ENCODE data around the gene C19orf25.
"Not testable (repeated sequence)": the region's sequence is repeated elsewhere in the genome, so short reads cannot be mapped to it uniquely, and the experiment has no call there.

Gene C19orf25

DNA sequence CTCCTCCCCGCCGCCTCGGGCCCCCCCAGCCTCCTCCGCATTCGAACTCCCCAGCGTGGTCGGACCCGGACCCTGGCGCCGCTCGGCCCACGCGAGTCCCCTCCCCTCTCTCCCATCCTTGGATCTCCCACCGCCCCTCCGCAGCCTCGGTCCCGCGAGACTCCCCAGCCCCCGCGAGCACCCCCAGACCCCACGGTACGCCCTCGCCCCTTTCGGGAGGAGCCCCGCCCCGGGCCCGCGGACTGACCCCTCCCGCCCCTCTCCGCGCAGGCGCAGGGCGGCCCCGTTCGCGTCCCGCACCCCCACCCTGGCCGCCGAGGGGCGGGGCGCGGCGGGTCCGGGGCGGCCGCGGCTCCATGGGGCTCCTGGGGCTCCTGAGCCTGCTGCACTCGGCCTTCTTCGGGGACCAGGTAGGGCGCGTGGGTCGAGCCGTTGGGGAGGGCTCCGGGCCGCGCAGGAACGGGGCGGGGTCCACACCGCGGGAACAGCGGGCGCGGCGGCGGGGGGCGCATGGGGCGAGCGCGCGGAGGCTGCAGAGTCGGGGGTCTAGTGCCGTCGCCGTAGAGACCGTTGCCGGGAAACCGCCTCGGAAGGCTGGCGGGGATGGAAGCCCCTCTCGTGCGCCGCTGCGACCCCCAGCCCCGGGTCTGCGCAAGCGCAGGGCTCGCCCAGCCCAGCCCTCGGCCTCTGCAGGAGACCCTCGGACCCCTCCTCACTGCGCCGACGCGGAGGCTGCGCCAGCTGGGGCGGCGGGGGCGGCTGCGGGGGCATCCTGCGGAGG, 32.9 kb downstream of the C19orf25 start:
- FAIRE-seq: no peak

DNA sequence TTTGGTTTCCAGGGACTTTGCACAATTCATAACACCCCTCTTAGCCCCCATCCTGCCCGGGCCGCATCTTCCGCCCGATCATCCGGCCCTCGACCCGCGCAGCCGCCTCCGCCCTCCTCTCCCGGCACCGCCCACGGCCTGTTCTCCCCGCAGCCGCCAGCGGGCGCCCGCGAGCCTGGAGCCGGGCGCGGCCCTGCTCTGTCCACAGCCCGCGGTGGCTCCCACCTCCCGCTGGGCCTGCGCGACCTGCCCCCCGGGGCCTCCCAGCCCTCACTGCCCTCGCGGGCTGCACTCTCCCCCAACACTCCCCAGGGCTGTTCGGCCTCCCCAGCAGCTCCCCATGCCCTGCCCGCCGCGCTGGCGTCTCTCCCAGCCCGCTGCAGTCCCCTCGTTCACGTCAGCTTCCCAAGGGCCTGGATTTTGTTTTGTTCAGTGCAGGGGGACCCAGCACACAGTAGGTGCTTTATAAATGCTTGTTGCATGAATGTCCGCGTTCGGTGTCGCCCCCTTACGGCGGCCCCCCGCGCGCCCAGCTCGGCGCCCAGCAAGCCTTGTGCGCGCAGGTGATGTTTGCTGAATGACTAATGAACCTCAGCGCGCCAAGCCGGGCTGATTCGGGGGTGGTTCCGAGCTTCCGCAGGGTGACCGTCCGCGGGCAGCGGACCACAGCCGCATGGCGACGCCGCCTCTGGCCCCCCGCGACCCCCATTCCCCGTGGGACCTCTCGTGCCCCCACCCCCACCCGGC, 33.7 kb downstream of the C19orf25 start:
- FAIRE-seq: no peak

DNA sequence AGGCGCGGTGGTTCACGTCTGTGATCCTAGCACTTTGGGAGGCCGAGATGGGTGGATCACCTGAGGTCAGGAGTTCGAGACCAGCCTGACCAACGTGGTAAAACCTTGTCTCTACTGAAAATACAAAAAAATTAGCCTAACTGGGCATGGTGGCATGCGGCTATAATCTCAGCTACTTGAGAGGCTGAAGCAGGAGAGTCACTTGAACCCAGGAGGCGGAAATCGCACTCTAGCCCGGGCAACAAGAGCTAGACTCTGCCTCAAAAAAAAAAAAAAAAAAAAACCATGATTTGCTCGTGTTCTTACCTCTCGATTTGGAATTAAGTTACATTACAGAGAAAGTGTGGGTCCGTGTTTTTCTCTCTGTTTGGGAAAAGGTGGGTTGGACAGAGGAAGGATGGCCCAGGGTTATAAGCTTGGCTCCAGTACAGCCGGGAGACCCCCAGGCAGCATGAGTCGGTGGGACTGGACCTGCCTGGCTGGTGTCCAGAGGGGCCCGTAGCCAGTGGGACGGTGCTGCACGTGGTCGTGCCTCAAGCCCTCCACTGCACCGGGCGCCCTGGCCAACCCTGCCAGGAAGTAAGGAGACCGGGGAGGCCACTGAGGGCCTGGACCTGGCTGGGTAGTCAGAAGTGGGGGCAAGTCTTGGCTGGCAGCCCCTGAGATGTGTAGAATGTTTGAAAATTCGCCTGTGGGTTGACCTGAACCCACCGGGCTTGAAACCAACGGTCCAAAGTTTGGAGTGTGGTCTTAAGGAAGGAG, 37.2 kb downstream of the C19orf25 start:
- no peak for FAIRE-seq

DNA sequence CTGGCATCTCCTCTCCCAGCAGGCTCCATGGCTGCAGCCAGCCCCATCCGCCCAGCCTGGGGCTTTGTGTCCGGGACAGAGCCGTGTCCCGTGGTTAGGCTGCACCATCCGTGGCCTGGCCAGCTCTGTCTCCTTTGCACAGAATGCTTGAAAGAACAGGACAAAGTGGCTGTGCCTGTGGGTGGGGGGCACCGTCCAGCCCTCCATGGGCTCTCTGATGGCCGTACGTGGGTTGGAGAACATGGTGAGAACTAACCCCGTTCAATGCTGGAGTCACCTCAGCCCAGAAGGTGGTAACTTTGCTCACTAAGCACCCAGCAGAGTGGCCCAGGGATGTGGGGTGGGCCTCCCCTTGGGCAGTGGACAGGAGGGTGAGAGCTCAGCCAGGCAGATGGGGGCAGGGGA, 38.0 kb downstream of the C19orf25 start:
- no peak for FAIRE-seq

DNA sequence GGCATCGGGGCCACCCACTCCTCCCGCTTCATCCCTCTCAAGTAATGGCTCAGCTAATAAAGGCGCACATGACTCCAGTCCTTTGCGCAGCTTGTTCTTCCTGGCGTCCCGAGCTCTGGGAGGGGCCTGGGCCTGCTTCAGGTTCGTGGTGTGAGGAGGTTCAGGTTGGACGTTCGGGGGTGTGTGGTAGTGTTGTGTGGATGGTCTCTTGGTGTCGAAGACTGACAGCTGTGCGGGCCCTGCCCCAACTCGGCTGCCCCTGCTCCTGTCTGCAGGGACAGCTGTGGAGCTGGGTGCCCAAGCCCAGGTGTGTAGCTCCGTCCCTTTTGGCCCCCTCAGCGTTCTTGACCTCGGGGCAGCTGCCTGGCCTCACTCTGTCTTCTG, 38.6 kb downstream of the C19orf25 start:
- FAIRE-seq: no peak

DNA sequence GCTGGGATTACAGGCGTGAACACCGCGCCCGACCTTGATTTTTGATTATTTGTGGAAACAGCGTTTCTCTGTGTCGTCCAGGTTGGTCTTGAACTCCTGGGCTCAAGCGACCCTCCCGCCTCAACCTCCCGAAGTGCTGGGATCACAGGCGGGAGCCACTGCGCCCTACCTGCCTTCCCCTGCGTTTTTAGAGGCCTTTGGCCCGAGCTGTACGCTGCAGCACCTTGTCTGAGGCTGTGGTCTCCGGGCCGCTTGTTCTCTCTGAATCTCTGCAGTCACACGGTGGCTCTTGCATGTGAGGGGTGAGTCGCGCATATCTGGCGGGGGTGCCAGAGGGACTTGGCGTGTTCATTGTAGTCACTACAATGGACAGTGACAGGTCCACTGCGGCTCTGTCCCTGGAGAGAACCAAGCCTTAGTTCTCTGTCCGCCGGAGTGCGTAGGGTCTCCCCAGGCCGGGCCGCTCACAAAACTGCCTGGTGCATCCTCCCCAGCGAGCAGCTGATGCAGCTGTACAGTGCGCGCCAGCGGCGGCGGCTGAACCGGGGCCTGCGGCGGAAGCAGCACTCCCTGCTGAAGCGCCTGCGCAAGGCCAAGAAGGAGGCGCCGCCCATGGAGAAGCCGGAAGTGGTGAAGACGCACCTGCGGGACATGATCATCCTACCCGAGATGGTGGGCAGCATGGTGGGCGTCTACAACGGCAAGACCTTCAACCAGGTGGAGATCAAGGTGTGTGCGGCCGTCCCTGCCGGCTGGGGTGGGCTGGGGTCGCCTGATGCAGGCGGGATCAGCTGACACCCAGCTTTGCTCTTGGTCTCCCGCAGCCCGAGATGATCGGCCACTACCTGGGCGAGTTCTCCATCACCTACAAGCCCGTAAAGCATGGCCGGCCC, 39.2 kb downstream of the C19orf25 start:
- not testable (repeated sequence) for FAIRE-seq

DNA sequence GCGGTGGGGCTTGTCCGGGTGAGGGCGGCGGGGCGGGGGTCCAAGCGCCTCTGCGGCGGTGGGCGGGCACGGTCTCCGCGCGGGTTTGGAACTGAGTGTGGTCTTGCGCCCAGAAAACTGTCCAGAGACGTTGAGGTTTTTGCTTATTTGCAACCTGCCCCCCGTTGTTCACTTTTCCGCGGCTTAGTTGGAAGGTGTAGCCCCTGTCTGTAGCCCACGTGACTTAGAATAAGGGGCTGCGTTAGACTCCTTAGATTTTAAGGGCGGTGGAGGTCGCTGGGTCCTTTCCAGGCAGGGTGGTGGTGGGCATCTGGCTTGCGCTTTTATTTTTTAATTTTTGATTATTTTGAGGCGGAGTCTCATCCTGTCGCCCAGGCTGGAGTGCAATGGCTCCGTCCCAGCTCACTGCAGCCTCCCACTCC, 40.1 kb downstream of the C19orf25 start:
- no peak for FAIRE-seq

DNA sequence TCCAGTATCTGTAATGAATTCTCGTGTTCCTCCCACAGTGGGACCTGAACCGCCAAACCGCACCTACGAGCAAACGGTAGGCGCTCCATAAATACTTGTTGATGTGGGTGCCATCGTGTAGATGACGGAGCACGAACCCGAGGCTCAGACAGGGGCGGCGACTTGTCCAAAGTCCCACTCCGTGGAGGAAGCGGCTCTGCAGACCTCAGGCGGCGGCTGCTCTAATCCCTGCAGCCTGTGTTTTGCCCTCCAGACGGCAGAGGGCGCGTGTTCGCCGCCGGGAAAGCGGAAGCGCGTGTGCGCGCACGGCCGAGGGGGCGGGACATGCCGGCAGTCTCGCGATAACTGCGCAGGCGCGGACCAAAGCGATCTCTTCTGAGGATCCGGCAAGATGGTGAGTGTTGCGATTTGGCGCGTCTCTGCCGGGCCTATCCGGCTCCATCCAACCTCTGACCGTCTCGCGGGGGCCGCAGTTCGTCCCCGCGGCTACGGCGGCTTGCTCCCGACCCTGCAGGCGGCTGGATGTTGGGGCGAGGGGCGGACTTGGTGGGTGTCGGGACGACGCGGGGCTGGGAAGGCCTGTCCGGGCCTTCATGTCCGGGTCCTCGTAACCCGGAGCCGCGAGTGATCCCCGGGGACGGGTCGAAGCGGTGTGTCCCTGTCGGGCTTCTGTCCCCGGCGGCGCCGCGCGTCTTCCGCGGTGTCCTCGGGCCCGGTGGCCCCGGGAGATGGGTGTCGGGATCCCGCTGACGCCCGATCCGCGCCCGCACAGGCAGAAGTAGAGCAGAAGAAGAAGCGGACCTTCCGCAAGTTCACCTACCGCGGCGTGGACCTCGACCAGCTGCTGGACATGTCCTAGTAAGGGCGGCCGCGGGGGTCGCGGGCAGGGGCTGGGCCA, 40.7 kb downstream of the C19orf25 start, which contains the start of gene RPS15:
TSS of gene RPS15 (plus strand) at position 362 of the 898 bp plus-strand sequence. CDS start at position 392, 30 bp downstream.
- peak; percentile 95 for FAIRE-seq

DNA sequence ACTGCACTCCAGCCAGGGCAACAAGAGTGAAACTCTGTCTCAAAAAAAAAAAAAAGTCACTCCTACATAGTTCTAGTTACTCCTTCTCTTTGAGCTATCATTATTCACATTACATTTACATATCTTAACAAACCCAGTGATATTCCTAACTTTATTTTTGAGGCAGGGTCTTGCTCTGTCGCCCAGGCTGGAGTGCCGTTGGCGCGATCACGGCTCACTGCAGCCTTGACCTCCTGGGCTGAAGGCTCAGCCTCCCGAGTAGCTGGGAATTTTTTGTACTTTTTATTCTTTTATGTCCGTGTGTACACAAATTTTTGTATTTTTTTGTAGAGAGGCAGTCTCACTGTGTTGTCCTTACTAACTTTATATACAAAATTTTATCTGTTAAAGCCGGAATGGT, 41.4 kb downstream of the C19orf25 start:
- FAIRE-seq: no peak

DNA sequence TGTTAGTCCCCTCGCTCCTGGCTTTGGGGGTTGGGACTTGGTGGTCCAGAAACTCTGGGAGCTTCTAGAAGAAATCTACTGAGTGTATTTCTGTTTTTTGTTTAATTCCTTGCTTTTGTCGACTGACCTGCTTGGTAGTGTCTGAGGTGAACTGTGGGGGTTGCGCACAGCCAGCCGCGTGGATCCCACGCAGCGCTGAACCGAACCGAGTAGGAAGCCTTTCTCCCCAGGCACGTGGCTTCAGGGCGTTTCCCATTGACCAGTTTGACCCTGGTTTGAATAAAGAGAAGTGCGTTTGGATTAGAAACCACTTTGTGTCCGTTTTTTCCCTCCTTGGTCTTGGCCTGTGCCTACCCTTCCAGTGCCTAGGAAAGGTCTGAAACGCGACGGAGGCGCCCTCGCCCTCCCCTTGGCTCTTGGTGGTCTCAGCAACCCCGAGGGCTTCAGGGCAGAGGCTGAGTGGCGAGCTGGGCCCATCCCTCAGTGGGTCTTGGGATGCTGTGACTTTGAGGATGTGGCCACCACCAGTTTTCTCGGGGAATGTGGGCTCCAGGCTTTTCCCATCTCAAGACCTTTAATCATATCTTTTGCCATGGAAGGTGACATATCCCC, 43.5 kb downstream of the C19orf25 start:
- FAIRE-seq: no peak

DNA sequence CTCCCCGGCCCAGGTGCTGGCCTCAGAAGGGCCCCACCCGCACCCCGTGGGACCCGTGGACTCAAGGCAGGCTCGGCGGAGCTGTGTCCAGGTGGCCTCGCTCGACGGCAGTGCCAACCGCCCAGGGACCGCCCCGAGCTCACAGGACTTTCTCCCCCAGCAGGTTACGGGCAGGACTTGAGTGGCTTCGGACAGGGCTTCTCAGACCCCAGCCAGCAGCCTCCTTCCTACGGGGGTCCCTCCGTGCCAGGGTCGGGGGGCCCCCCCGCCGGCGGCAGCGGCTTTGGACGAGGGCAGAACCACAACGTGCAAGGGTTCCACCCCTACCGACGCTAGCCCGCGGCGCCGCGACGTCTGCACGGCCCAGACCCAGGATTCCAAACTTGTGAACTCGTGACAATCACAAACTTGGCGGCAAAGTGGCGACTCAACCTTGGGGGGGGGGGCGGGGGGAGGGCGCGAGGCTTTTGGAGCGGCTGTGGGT, 44.4 kb downstream of the C19orf25 start:
- FAIRE-seq: no peak

DNA sequence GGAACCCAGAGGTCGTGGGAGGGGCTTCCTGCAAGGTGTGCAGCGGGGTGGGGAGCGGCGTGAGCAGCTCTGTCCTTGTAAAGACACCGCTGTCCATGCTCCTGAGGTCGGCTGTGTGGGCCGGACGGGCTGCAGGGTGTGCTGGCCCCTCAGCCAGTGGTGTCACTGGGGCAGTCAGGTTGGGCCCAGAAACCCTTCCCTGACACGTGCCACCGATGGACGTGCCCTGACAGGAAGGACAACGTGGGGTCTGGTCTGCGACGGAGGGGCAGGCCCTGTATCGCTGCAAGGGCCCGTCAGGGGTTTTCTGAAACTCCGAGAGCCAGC, 45.0 kb downstream of the C19orf25 start:
- no peak for FAIRE-seq

DNA sequence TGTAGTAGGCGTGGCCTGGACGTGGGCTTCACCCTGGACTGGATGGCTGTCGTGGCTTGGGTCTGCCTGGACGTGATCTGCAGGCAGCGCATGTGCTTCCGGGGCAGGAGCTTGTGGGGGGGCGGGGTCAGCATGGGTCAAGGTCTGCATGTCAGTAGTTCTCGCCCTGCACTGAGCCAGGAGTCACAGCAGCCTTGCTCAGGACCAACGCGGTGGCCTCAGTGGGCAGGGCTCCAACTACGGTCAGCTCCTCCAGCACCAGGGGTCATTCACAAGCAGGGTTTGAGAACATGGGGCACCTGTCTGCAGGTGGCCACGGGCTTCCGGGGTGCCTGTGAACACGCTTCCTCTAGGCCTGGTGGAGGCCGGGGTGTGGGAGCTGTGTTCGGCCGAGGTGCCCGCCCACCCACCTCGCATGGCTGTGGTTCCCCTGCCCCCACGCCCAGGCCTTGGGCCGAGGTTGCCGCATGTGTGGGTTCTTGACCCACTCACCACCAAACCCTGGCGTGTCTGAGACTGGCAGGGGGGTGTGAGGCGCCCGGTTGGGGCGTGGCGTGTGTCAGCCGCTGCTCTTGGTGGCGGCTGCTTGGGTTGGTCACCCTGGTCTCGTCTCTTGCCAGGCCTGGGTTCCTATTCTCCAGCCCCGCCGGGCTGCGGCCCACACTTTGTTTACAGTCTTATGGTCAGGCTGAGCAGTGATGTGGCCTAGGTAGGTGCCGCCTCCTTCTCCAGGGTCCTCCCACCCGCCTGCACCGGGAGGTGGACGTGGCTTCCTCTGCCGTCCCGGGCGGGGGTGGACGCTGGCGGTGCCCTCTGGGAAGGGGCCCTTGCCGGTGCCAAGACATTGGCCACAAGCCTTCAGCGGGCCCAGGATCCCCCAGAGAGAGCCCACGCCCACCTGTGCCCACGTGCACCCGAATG, 45.6 kb downstream of the C19orf25 start:
- FAIRE-seq: no peak

DNA sequence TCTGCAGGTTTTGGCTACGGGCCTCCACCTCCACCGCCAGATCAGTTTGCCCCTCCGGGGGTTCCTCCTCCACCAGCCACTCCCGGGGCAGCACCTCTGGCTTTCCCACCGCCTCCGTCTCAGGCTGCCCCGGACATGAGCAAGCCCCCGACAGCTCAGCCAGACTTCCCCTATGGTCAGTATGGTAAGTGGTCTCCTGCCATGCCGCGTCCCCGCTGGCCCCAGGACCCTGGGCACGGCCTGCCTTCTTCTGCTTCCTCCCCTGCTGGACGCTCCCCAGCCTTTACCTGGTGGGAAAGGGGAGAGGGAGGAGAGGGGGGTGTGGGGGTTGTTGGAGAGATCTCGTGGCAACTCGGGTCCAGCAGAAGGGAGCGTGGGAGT, 46.5 kb downstream of the C19orf25 start:
- no peak for FAIRE-seq

DNA sequence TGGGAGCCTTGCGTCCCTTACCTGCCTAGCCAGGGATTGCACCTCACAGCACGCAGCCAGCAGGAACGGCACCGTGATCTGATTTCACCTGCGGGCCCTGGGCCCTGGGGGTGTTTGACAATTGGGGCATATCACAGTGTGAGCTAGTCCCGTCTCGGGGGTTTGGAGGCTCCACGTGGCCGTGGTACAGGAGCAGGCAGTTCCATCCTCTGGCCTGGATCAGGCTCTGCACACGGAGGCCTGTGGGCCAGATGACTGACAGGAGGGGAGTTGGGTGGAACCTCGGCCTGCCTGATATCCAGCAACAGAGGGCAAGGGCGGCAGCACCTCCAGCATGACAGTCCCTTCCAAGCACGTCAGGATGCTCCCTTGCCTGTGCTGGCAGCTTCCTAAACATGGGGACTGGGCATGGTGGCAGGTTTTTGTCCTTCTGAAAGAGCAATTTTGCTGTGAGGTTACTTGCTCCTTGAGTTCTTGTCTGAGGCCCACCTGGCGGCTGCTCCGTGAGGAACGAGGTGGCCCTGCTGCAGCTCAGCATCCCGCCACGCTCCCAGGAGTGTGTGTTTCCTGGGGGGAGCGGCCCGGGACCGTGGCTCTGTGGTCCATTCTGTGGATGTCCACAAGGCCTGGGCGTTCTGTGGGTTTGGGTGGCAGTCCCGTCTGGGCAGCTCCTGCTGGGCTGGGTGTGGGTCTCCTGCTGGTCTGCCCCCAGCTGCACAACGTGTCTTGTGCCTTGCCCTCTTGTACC, 47.1 kb downstream of the C19orf25 start:
- no peak for FAIRE-seq

DNA sequence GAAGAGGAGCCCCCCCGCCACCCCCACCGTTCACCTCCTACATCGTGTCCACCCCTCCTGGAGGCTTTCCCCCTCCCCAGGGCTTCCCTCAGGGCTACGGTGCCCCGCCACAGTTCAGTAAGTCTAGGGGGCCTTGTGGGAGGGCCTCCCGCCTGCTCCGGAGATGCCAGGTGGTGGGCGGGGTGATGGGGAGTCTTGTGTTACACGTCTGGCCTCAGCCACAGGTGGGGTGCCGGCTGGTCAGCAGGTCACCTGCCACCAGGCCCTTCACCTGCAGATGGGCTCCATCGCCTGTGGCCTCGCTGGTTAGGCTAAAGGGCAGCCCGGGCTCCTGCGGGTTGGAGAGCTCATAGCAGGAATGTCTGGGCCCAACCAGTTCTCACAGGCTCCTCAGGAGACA, 48.8 kb downstream of the C19orf25 start:
- no peak for FAIRE-seq

DNA sequence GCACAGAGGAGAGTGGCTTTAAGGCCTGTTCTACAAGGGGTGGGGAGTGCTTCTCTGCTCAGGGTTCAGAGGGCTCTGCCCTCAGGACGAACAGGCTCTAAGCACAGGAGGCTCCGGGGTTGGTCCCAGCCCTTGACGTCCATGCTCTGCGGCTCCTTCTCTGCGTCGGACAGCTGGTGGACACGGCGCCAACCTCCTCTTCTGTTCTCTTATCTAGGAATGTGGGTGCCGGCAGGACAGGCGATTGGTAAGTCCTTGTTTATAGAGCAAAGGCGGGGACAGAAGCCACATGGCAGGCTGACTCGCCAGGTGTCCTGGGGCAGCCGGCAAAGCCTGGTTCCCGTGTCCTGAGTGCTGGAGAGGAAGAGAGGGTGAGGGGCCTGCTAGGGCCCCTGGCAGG, 49.3 kb downstream of the C19orf25 start:
- FAIRE-seq: no peak

DNA sequence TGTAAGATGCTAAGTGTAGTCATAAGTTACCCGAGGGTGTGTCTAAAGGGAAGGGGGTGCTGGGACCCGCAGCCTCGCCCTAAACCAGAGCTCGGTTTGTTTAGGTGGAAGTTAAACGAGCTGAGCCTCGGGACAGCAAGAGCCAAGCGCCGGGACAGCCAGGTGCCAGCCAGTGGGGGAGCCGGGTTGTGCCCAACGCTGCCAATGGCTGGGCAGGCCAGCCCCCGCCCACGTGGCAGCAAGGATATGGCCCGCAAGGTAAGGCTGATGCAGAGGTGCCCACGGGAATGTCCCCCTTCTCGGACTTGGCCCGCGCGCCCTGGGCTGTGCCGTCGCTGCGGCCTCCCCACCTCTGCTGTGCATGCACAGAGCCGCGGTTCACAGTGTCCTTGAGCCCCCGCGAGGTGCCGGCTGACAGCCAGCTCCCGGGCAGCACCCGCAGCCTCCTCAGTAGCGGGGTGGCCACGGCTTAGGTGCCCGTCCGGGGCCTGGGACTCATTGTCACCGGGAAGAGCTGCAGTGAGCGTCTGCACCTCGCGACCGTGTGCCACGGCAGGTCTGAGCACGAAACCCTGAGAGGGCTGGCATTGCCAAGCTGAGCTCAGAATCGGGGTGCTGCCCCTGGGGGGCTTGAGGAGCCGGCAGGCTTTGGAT, 50.1 kb downstream of the C19orf25 start:
- no peak for FAIRE-seq

Measured in G401.6 (cell line).